ENCODE results near the gene BTNL9.

GRCh38 chr5:181044662-181045305, 4.7 kb downstream of the BTNL9 start:
- TF ChIP-seq SP1 (IDR thresholded peaks at IDR 0.05): no peak
- TF ChIP-seq BHLHE40 (IDR thresholded peaks at IDR 0.05; ENCODE audit: borderline replicate concordance): no peak
- TF ChIP-seq SUZ12 (IDR thresholded peaks at IDR 0.05): no peak
- TF ChIP-seq PKNOX1 (IDR thresholded peaks at IDR 0.05): no peak
- TF ChIP-seq FOXM1 (IDR thresholded peaks at IDR 0.05; ENCODE audit: borderline replicate concordance): no peak
- TF ChIP-seq CTBP1 (IDR thresholded peaks at IDR 0.05; ENCODE audit: borderline replicate concordance): no peak

Data from HEK293T (cell line).